GM23248 (cell line): ENCODE data around the gene SLC15A1. TPM values are rescaled to one million over a fixed set of nuclear protein-coding genes. Genes with fewer than 3 reads are reported as not detected.
A peak's percentile ranks its signal among the peaks of the same experiment; 100 is the strongest.

ENCODE experiments used
- DNase-seq: peaks from one replicate; pipeline ENCODE4 v3.0.0-alpha.2; 2015
- H2AFZ ChIP-seq: fragments of 200-600 bp; sonication (generic); 2 replicates; pipeline ENCODE4 v1.6.1; 2016; ENCODE audit warnings: antibody characterized with exemption
- H3F3A ChIP-seq: fragments of 200-600 bp; sonication (generic); 2 replicates; pipeline ENCODE4 v1.6.1; 2016; ENCODE audit warnings: mild to moderate bottlenecking, antibody characterized with exemption, mixed run types; ENCODE audit not compliant: insufficient read depth
- H3K27ac ChIP-seq: fragments of 200-600 bp; sonication (generic); 2 replicates; pipeline ENCODE4 v1.5.1; 2016; ENCODE audit warnings: mild to moderate bottlenecking
- H3K27me3 ChIP-seq: fragments of 200-600 bp; sonication (generic); replicated peaks from 2 replicates; pipeline ENCODE4 v1.6.1; 2016; ENCODE audit warnings: mild to moderate bottlenecking; ENCODE audit not compliant: insufficient read depth
- H3K36me3 ChIP-seq: fragments of 200-600 bp; sonication (generic); 2 replicates; pipeline ENCODE4 v1.6.1; 2016; ENCODE audit warnings: low read depth, mild to moderate bottlenecking
- H3K4me1 ChIP-seq: fragments of 200-600 bp; sonication (generic); 2 replicates; pipeline ENCODE4 v1.6.1; 2016; ENCODE audit warnings: mild to moderate bottlenecking; ENCODE audit not compliant: insufficient read depth
- H3K4me2 ChIP-seq: fragments of 200-600 bp; sonication (generic); one replicate; pipeline ENCODE4 v1.6.1; 2016; ENCODE audit warnings: mild to moderate bottlenecking; ENCODE audit not compliant: unreplicated experiment
- H3K4me3 ChIP-seq: fragments of 200-600 bp; sonication (generic); 2 replicates; pipeline ENCODE4 v1.5.1; 2016; ENCODE audit warnings: mild to moderate bottlenecking
- H3K79me2 ChIP-seq: fragments of 200-600 bp; sonication (generic); 2 replicates; pipeline ENCODE4 v1.6.1; 2016; ENCODE audit warnings: mild to moderate bottlenecking; ENCODE audit not compliant: insufficient read depth
- H3K9ac ChIP-seq: fragments of 200-600 bp; sonication (generic); 2 replicates; pipeline ENCODE4 v1.6.1; 2016; ENCODE audit warnings: mild to moderate bottlenecking
- H3K9me2 ChIP-seq: fragments of 200-600 bp; sonication (generic); 2 replicates; pipeline ENCODE4 v1.6.1; 2016; ENCODE audit warnings: mixed run types, mild to moderate bottlenecking, moderate library complexity; ENCODE audit not compliant: insufficient read depth
- H3K9me3 ChIP-seq: fragments of 200-600 bp; sonication (generic); one replicate; pipeline ENCODE4 v1.6.1; 2017; ENCODE audit warnings: low read depth
- H4K20me1 ChIP-seq: fragments of 200-600 bp; sonication (generic); 2 replicates; pipeline ENCODE4 v1.6.0; 2016; ENCODE audit not compliant: insufficient read depth
- EZH2 ChIP-seq: fragments of 200-600 bp; sonication (generic); IDR thresholded peaks from 2 replicates; pipeline ENCODE4 v1.6.1; 2018; ENCODE audit warnings: antibody characterized with exemption, mild to moderate bottlenecking; ENCODE audit not compliant: insufficient read depth, poor library complexity, severe bottlenecking
- EZH2phosphoT487 ChIP-seq: fragments of 200-600 bp; sonication (generic); IDR thresholded peaks from 2 replicates; pipeline ENCODE4 v1.6.1; 2018; ENCODE audit warnings: antibody characterized with exemption, moderate library complexity, mild to moderate bottlenecking, low read depth; ENCODE audit not compliant: insufficient read depth
- WGBS, 2 experiments: methylation state at CpG; one replicate each; pipeline ENCODE4 v1.1.6; 2015 to 2017; ENCODE audit warnings: low lambda C conversion rate in 2 of 2, low coverage in 1 of 2; ENCODE audit errors: missing lambda C conversion rate in 2 of 2; 5-methylcytosine and 5-hydroxymethylcytosine counted together
- in situ Hi-C: fragments of 300-500 bp; cut with MboI; formaldehyde crosslinking; loops from 2 replicates; pipeline ENCODE4 v1.15.0; 2020
- polyA plus RNA-seq: library from polyadenylated mRNA; unstranded; fragments of >200 nt; fragmentation: Nextera tagmentation; extraction: Ambion mirVana; gene quantifications from 2 replicates; pipeline ENCODE4 v1.2.1, GENCODE V29; 2016
- total RNA-seq: library from RNA; depleted of rRNA; stranded (reverse); fragments of >200 nt; shearing (Covaris generic); gene quantifications from 2 replicates; pipeline ENCODE4 v1.2.3, GENCODE V29; 2014

SLC15A1 gene
- total and polyA plus RNA-seq, 2 experiments from 2014 or later: not detected

- no peaks in the 10 kb centered on the region for H3K79me2 ChIP-seq
- no peaks in the 10 kb centered on the region for H4K20me1 ChIP-seq
- no peak overlapping the region for H3K9ac ChIP-seq
- TF ChIP-seq EZH2phosphoT487 (no peak), EZH2 (no peak)
- H3K4me1 ChIP-seq: no peaks in the 10 kb centered on the region; the same call in 1 of the 2 replicates
- in situ Hi-C loops: no loop called here
- peak; percentile 80 for DNase-seq
- no peak overlapping the region for H3K27ac ChIP-seq
- H3K27me3 ChIP-seq: peaks cover under 1% of the 10 kb centered on the region; the same call in 1 of the 2 replicates
- H3K4me3 ChIP-seq: no peak overlapping the region
- 82 to 85% methylated on average over 22 of the region's 22 CpGs for WGBS, 2 experiments
- H3K9me2 ChIP-seq: no peaks in the 10 kb centered on the region
- H2AFZ ChIP-seq: no peak overlapping the region
- no peaks in the 10 kb centered on the region for H3K9me3 ChIP-seq
- no peaks in the 10 kb centered on the region for H3F3A ChIP-seq
- H3K36me3 ChIP-seq: no peaks in the 10 kb centered on the region
- H3K4me2 ChIP-seq: no peak overlapping the region
Observed at GRCh38 chr13:98775844-98776598, 23.5 kb upstream of the SLC15A1 start.

- Histone ChIP-seq H3K36me3 (no peaks in the 10 kb centered on the region), H2AFZ (no peak overlapping the region), H3K9me2 (no peaks in the 10 kb centered on the region), H3K79me2 (no peaks in the 10 kb centered on the region), H4K20me1 (no peaks in the 10 kb centered on the region), H3K4me1 (no peaks in the 10 kb centered on the region; the same call in 1 of the 2 replicates), H3K27ac (no peak overlapping the region), H3K9ac (no peak overlapping the region), H3K4me3 (no peak overlapping the region), H3K9me3 (no peaks in the 10 kb centered on the region), H3K4me2 (no peak overlapping the region), H3K27me3 (peaks cover 7% of the 10 kb centered on the region; the same call in 1 of the 2 replicates), H3F3A (no peaks in the 10 kb centered on the region)
- in situ Hi-C loops: no loop called here
- no peak for DNase-seq
- TF ChIP-seq EZH2 (no peak), EZH2phosphoT487 (no peak)
- 93 to 94% methylated on average over 15 of the region's 15 CpGs for WGBS, 2 experiments
Observed at GRCh38 chr13:98775386-98775785, 22.9 kb upstream of the SLC15A1 start.

- Histone ChIP-seq H3K9me3 (no peaks in the 10 kb centered on the region), H3K36me3 (no peaks in the 10 kb centered on the region), H3K4me1 (no peaks in the 10 kb centered on the region; the same call in 1 of the 2 replicates), H3K9me2 (no peaks in the 10 kb centered on the region), H3K4me3 (no peak overlapping the region), H3F3A (no peaks in the 10 kb centered on the region), H3K79me2 (no peaks in the 10 kb centered on the region), H4K20me1 (no peaks in the 10 kb centered on the region), H3K9ac (no peak overlapping the region), H3K4me2 (no peak overlapping the region), H3K27ac (no peak overlapping the region), H2AFZ (no peak overlapping the region), H3K27me3 (peaks cover 12% of the 10 kb centered on the region; the same call in 1 of the 2 replicates)
- TF ChIP-seq EZH2 (no peak), EZH2phosphoT487 (no peak)
- 91 to 95% methylated on average over 9 of the region's 9 CpGs for WGBS, 2 experiments
- in situ Hi-C loops: no loop called here
- no peak for DNase-seq
Observed at GRCh38 chr13:98774776-98775175, 22.3 kb upstream of the SLC15A1 start.

GRCh38 chr13:98773921-98774320, 21.4 kb upstream of the SLC15A1 start:
- in situ Hi-C loops: no loop called here
- H3K27me3 ChIP-seq: peaks cover 12% of the 10 kb centered on the region; the same call in 1 of the 2 replicates
- no peaks in the 10 kb centered on the region; the same call in 1 of the 2 replicates for H3K4me1 ChIP-seq
- no peak overlapping the region for H2AFZ ChIP-seq
- no peak overlapping the region for H3K4me3 ChIP-seq
- 90% methylated on average over 14 to 20 of the region's 20 CpGs for WGBS, 2 experiments
- H3K27ac ChIP-seq: no peak overlapping the region
- no peak for TF ChIP-seq EZH2phosphoT487
- no peak overlapping the region for H3K4me2 ChIP-seq
- no peaks in the 10 kb centered on the region for H3K79me2 ChIP-seq
- DNase-seq: no peak
- H3K9ac ChIP-seq: no peak overlapping the region
- no peaks in the 10 kb centered on the region for H3F3A ChIP-seq
- no peaks in the 10 kb centered on the region for H3K9me3 ChIP-seq
- H3K36me3 ChIP-seq: no peaks in the 10 kb centered on the region
- H3K9me2 ChIP-seq: no peaks in the 10 kb centered on the region
- H4K20me1 ChIP-seq: no peaks in the 10 kb centered on the region
